H54 (cell line): Measurements from ENCODE around the gene PLXNC1.
A peak's percentile ranks its signal among the peaks of the same experiment; 100 is the strongest.

Source experiments
- DNase-seq: peaks from one replicate; pipeline ENCODE4 v3.0.0; 2011; ENCODE audit warnings: low spot score, mixed read lengths; ENCODE audit not compliant: insufficient read length
- FAIRE-seq: peaks from 3 replicates; lab custom pipeline; 2011; peaks lifted over from hg19 to GRCh38; lab: Jason Lieb, UNC
- POLR2A ChIP-seq: IDR thresholded peaks from 2 replicates; pipeline ENCODE4 v1.6.1; 2011; ENCODE audit warnings: low read depth, mild to moderate bottlenecking, low read length

PLXNC1 gene

GRCh38 chr12:94285943-94286582 is 137.7 kb downstream of the PLXNC1 start:
- TF ChIP-seq POLR2A, result no peak
- no peak for FAIRE-seq
- DNase-seq, result no peak

- no peak for FAIRE-seq
- no peak for DNase-seq
- TF ChIP-seq POLR2A, result no peak
These were observed 138.3 kb downstream of the PLXNC1 start for GRCh38 chr12:94286583-94287244.

GRCh38 chr12:94287245-94287628 is 138.9 kb downstream of the PLXNC1 start:
- no peak for TF ChIP-seq POLR2A
- FAIRE-seq, result no peak
- no peak for DNase-seq

- FAIRE-seq (no peak), DNase-seq (peak; percentile 26)
- TF ChIP-seq POLR2A, result no peak
These were observed 141.3 kb downstream of the PLXNC1 start for GRCh38 chr12:94289461-94290312.

GRCh38 chr12:94290353-94290752 is 142.0 kb downstream of the PLXNC1 start:
- DNase-seq, result no peak
- no peak for FAIRE-seq
- TF ChIP-seq POLR2A, result no peak

- FAIRE-seq, result no peak
- DNase-seq, result no peak
- no peak for TF ChIP-seq POLR2A
These were observed 148.8 kb downstream of the PLXNC1 start for GRCh38 chr12:94297096-94297699.

- no peak for TF ChIP-seq POLR2A
- no peak for FAIRE-seq
- DNase-seq, result no peak
These were observed 149.6 kb downstream of the PLXNC1 start for GRCh38 chr12:94297876-94298505.

- DNase-seq, result no peak
- no peak for FAIRE-seq
- TF ChIP-seq POLR2A, result no peak
These were observed 151.5 kb downstream of the PLXNC1 start for GRCh38 chr12:94299846-94300245.

- FAIRE-seq (no peak), DNase-seq (no peak)
- no peak for TF ChIP-seq POLR2A
These were observed 155.6 kb downstream of the PLXNC1 start for GRCh38 chr12:94304012-94304411.

GRCh38 chr12:94304566-94305061 is 156.2 kb downstream of the PLXNC1 start:
- FAIRE-seq (no peak), DNase-seq (no peak)
- TF ChIP-seq POLR2A, result no peak

GRCh38 chr12:94305130-94305957 is 157.0 kb downstream of the PLXNC1 start:
- DNase-seq, result no peak
- FAIRE-seq, result no peak
- TF ChIP-seq POLR2A, result no peak

- DNase-seq, result no peak
- no peak for TF ChIP-seq POLR2A
- no peak for FAIRE-seq
These were observed 160.2 kb downstream of the PLXNC1 start for GRCh38 chr12:94308612-94309011.
